ENCODE results near the gene ANKFN1.

Gene ANKFN1

DNA sequence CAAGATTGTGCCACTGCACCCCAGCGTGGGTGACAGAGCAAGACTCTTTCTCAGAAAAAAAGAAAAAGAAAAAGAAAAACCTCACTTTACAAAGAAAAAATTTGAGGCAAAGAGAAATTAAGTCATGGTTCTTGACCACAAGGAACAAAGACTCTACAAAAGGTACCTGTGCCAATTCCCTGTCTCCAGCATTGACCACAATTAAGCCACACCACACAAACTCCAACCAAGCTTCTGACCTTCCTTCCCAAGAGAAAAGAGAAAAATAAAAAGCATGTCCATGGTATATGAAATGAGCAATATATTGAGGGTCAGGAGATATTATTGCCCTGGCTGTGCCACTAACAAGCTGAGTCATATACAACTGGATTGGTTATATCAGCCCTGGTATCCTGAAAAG lies 293.9 kb downstream of the ANKFN1 start:
- Histone ChIP-seq H3K27ac (no peak overlapping the region), H3K9ac (no peak overlapping the region), H4K20me1 (ENCODE audit: insufficient read depth) (no peaks in the 10 kb centered on the region), H3K79me2 (ENCODE audit: insufficient read depth, low read depth) (no peaks in the 10 kb centered on the region), H3K4me2 (no peak overlapping the region), H3K4me1 (ENCODE audit: low read depth, poor library complexity, severe bottlenecking) (no peaks in the 10 kb centered on the region), H2AFZ (ENCODE audit: low read depth) (no peak overlapping the region), H3K27me3 (ENCODE audit: insufficient read depth, low read depth) (no peaks in the 10 kb centered on the region), H3K36me3 (ENCODE audit: insufficient read depth) (no peaks in the 10 kb centered on the region), H3K4me3 (IDR thresholded peaks at IDR 0.05; ENCODE audit: insufficient read depth, low read depth, low read length) (no peak overlapping the region)
- TF ChIP-seq, protein P1, sequence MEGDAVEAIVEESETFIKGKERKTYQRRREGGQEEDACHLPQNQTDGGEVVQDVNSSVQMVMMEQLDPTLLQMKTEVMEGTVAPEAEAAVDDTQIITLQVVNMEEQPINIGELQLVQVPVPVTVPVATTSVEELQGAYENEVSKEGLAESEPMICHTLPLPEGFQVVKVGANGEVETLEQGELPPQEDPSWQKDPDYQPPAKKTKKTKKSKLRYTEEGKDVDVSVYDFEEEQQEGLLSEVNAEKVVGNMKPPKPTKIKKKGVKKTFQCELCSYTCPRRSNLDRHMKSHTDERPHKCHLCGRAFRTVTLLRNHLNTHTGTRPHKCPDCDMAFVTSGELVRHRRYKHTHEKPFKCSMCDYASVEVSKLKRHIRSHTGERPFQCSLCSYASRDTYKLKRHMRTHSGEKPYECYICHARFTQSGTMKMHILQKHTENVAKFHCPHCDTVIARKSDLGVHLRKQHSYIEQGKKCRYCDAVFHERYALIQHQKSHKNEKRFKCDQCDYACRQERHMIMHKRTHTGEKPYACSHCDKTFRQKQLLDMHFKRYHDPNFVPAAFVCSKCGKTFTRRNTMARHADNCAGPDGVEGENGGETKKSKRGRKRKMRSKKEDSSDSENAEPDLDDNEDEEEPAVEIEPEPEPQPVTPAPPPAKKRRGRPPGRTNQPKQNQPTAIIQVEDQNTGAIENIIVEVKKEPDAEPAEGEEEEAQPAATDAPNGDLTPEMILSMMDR (conservative IDR thresholded peaks at IDR 0.05; ENCODE audit: low read depth, low read length), result no peak

GRCh38 chr17:56448371-56448770 lies 295.1 kb downstream of the ANKFN1 start:
- Histone ChIP-seq H3K4me2 (no peak overlapping the region), H3K4me1 (ENCODE audit: low read depth, poor library complexity, severe bottlenecking) (no peaks in the 10 kb centered on the region), H4K20me1 (ENCODE audit: insufficient read depth) (no peaks in the 10 kb centered on the region), H3K9ac (no peak overlapping the region), H2AFZ (ENCODE audit: low read depth) (no peak overlapping the region), H3K27ac (no peak overlapping the region), H3K4me3 (IDR thresholded peaks at IDR 0.05; ENCODE audit: insufficient read depth, low read depth, low read length) (no peak overlapping the region), H3K79me2 (ENCODE audit: insufficient read depth, low read depth) (no peaks in the 10 kb centered on the region), H3K27me3 (ENCODE audit: insufficient read depth, low read depth) (no peaks in the 10 kb centered on the region), H3K36me3 (ENCODE audit: insufficient read depth) (no peaks in the 10 kb centered on the region)
- TF ChIP-seq, protein P1 (conservative IDR thresholded peaks at IDR 0.05; ENCODE audit: low read depth, low read length), result no peak

DNA sequence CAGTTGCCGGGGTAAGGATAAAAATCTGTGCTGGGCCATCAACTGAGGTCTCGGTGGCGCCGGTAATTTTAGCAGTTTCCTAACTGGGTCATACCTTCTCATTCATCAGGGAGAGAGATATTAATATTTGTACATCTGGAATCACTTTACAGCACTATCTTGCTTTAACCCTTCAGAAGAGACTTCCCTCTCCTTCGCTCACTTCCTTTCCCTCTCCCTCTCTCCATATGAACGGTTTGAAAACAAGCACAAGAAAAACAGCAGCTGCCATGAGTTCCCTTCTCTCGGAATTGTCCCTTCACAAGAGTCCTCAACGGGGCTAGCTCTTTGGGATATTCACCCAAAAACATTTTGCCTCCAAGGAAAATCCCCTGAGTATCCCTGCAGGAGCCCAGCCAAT lies 295.9 kb downstream of the ANKFN1 start:
- TF ChIP-seq, protein P1 (conservative IDR thresholded peaks at IDR 0.05; ENCODE audit: low read depth, low read length), result no peak
- no peaks in the 10 kb centered on the region for H3K79me2 ChIP-seq (ENCODE audit: insufficient read depth, low read depth)
- H4K20me1 ChIP-seq (ENCODE audit: insufficient read depth), result no peaks in the 10 kb centered on the region
- H3K27ac ChIP-seq, result no peak overlapping the region
- H2AFZ ChIP-seq (ENCODE audit: low read depth), result no peak overlapping the region
- no peak overlapping the region for H3K4me3 ChIP-seq (IDR thresholded peaks at IDR 0.05; ENCODE audit: insufficient read depth, low read depth, low read length)
- H3K9ac ChIP-seq, result no peak overlapping the region
- no peak overlapping the region for H3K4me2 ChIP-seq
- H3K27me3 ChIP-seq (ENCODE audit: insufficient read depth, low read depth), result no peaks in the 10 kb centered on the region
- H3K36me3 ChIP-seq (ENCODE audit: insufficient read depth), result no peaks in the 10 kb centered on the region
- no peaks in the 10 kb centered on the region for H3K4me1 ChIP-seq (ENCODE audit: low read depth, poor library complexity, severe bottlenecking)

DNA sequence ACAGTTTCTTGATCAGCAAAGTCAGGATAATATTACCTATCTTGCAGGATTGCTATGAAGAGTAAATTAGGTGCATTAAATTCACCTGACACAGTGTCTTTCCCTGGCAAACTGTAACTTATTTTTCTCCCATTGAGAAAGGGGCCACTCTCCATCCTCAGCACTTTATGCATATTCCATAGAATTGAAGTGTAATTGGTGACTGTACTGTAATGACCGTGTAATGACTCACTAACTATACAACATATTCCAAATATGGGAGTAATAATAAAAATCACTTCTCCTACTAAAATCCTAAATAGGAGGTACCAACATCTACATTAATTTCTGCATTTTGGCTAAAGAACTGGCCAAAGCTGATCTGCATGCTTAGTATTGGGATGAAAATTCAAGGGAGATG lies 298.4 kb downstream of the ANKFN1 start:
- no peak overlapping the region for H3K27ac ChIP-seq
- H3K36me3 ChIP-seq (ENCODE audit: insufficient read depth), result no peaks in the 10 kb centered on the region
- H3K4me2 ChIP-seq, result no peak overlapping the region
- H2AFZ ChIP-seq (ENCODE audit: low read depth), result no peak overlapping the region
- no peak overlapping the region for H3K9ac ChIP-seq
- H3K27me3 ChIP-seq (ENCODE audit: insufficient read depth, low read depth), result no peaks in the 10 kb centered on the region
- TF ChIP-seq, protein P1 (conservative IDR thresholded peaks at IDR 0.05; ENCODE audit: low read depth, low read length), result no peak
- no peak overlapping the region for H3K4me3 ChIP-seq (IDR thresholded peaks at IDR 0.05; ENCODE audit: insufficient read depth, low read depth, low read length)
- H4K20me1 ChIP-seq (ENCODE audit: insufficient read depth), result no peaks in the 10 kb centered on the region
- no peaks in the 10 kb centered on the region for H3K4me1 ChIP-seq (ENCODE audit: low read depth, poor library complexity, severe bottlenecking)
- no peaks in the 10 kb centered on the region for H3K79me2 ChIP-seq (ENCODE audit: insufficient read depth, low read depth)

Measured in KMS-11 (cell line).